HepG2 (cell line): Measurements from ENCODE around the gene ADAMTS12. TPM values are rescaled to one million over a fixed set of nuclear protein-coding genes. Genes with fewer than 3 reads are reported as not detected.
A peak's percentile ranks its signal among the peaks of the same experiment; 100 is the strongest.

Source experiments
- DMAP1 ChIP-seq: IDR thresholded peaks from 2 replicates; pipeline ENCODE4 v1.6.1; 2016
- HOXA3 ChIP-seq: sonication (generic); formaldehyde crosslinking; IDR thresholded peaks from 2 replicates; pipeline ENCODE4 v1.5.0; 2020; ENCODE audit warnings: missing genetic modification reagents
- NKX3-1 ChIP-seq: sonication (generic); formaldehyde crosslinking; IDR thresholded peaks from 2 replicates; pipeline ENCODE4 v1.5.0; 2020; ENCODE audit warnings: missing genetic modification reagents
- PPARG ChIP-seq: conservative IDR thresholded peaks from 2 replicates; pipeline ENCODE4 v1.6.1; 2016; ENCODE audit warnings: missing biosample characterization, missing genetic modification reagents
- REPIN1 ChIP-seq: sonication (generic); formaldehyde crosslinking; IDR thresholded peaks from 2 replicates; pipeline ENCODE4 v1.8.0; 2022; ENCODE audit warnings: missing genetic modification reagents, low read depth, mild to moderate bottlenecking, borderline replicate concordance
- SOX5 ChIP-seq: IDR thresholded peaks from 2 replicates; pipeline ENCODE4 v1.6.1; 2016; ENCODE audit warnings: borderline replicate concordance
- TBL1XR1 ChIP-seq: fragments of 150-350 bp; IDR thresholded peaks from 2 replicates; pipeline ENCODE4 v1.6.1; 2014; ENCODE audit warnings: borderline replicate concordance, low read length; ENCODE audit not compliant: partially characterized antibody
- TBX2 ChIP-seq: sonication (generic); formaldehyde crosslinking; IDR thresholded peaks from 2 replicates; pipeline ENCODE4 v1.5.0; 2020; ENCODE audit warnings: missing genetic modification reagents, mild to moderate bottlenecking, borderline replicate concordance
- TEAD3 ChIP-seq: optimal IDR thresholded peaks from 2 replicates; pipeline ENCODE3; 2016; ENCODE audit warnings: borderline replicate concordance
- ZNF282 ChIP-seq: fragments of 450-650 bp; IDR thresholded peaks from 2 replicates; pipeline ENCODE4 v1.6.1; 2018; ENCODE audit not compliant: partially characterized antibody
- ZNF333 ChIP-seq: sonication (generic); formaldehyde crosslinking; IDR thresholded peaks from 2 replicates; pipeline ENCODE4 v1.4.0; 2020; ENCODE audit warnings: mild to moderate bottlenecking, missing genetic modification reagents, borderline replicate concordance
- ZNF350 ChIP-seq: sonication (generic); formaldehyde crosslinking; IDR thresholded peaks from 2 replicates; pipeline ENCODE4 v1.4.0; 2020; ENCODE audit warnings: mild to moderate bottlenecking, low read depth, missing genetic modification reagents, borderline replicate concordance
- ZNF549 ChIP-seq: sonication (generic); formaldehyde crosslinking; IDR thresholded peaks from 2 replicates; pipeline ENCODE4 v1.5.0; 2020; ENCODE audit warnings: missing genetic modification reagents
- ZNF558 ChIP-seq: sonication (generic); formaldehyde crosslinking; IDR thresholded peaks from 2 replicates; pipeline ENCODE4 v1.9.0; 2022; ENCODE audit warnings: mild to moderate bottlenecking, missing genetic modification reagents, borderline replicate concordance
- ZNF775 ChIP-seq: sonication (generic); formaldehyde crosslinking; IDR thresholded peaks from 2 replicates; pipeline ENCODE4 v1.4.0; 2020; ENCODE audit warnings: missing genetic modification reagents, mild to moderate bottlenecking, moderate library complexity, borderline replicate concordance
- ZNF782 ChIP-seq: sonication (generic); formaldehyde crosslinking; IDR thresholded peaks from 2 replicates; pipeline ENCODE4 v1.4.0; 2020; ENCODE audit warnings: missing genetic modification reagents, mild to moderate bottlenecking, borderline replicate concordance
- ZNF879 ChIP-seq: sonication (generic); formaldehyde crosslinking; IDR thresholded peaks from 2 replicates; pipeline ENCODE4 v1.8.1; 2023; ENCODE audit warnings: missing genetic modification reagents
- polyA plus RNA-seq, 8 experiments: library from polyadenylated mRNA; depleted of rRNA in 3 of 8; stranded (reverse) in 7 of 8; unstranded in 1 of 8; fragments of >200 nt; fragmentation: Illumina TruSeq in 4 of 8; extraction: Trizol in 4 of 8; gene quantifications; 2 replicates each; pipeline versions ENCODE4 v1.2.1 to v1.2.3, GENCODE V29; 2011 to 2016; ENCODE audit warnings: low read depth in 4 of 8, missing spikeins in 1 of 8, mixed read lengths in 1 of 8; ENCODE audit not compliant: insufficient read depth in 1 of 8
- total RNA-seq, 5 experiments: library from RNA; depleted of rRNA; stranded (reverse); fragments of >200 nt; fragmentation: Illumina TruSeq; extraction: Trizol; gene quantifications; 2 replicates each; pipeline ENCODE4 v1.2.3, GENCODE V29; 2016; ENCODE audit warnings: low read depth in 1 of 5
- TF ChIP-seq, protein P1 (sequence below): sonication (generic); formaldehyde crosslinking; IDR thresholded peaks from 2 replicates; pipeline ENCODE4 v1.8.1; 2023; ENCODE audit warnings: mild to moderate bottlenecking, missing genetic modification reagents
- TF ChIP-seq, protein P2 (sequence below): sonication (generic); formaldehyde crosslinking; IDR thresholded peaks from 2 replicates; pipeline ENCODE4 v1.9.0; 2022; ENCODE audit warnings: missing genetic modification reagents, mild to moderate bottlenecking, borderline replicate concordance
- TF ChIP-seq, protein P3 (sequence below): sonication (generic); formaldehyde crosslinking; IDR thresholded peaks from 2 replicates; pipeline ENCODE4 v1.5.0; 2020; ENCODE audit warnings: missing genetic modification reagents
- TF ChIP-seq, protein P4 (sequence below): sonication (generic); formaldehyde crosslinking; IDR thresholded peaks from 2 replicates; pipeline ENCODE4 v1.5.0; 2020; ENCODE audit warnings: mild to moderate bottlenecking, missing genetic modification reagents

The ADAMTS12 gene
- total and polyA plus RNA-seq, 2 of the 13 experiments (the other 11 are each of a cell fraction or from before 2014, with no cell fraction given): 0.03 TPM; not detected in 1

DNA sequence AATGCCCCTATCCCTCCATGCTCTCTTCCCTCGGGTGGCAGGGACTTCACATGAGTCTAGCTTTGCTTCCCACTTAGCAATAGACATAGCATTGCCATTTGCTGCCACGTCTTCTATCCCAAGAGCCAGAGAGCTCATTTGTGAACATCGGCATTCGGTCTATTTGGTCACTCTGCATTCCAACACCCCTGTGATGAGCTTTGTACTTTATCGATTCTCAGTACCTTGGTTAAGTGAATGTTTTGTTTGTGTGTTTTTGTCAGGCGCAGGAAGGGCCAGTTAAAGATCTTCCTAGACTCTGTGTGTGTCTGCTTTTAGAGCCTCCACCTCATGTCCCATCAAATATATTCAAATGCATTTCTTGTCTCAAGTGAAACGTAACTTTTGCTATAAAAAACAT lies 309.4 kb downstream of the ADAMTS12 start (continued):
- TF ChIP-seq, protein P1, sequence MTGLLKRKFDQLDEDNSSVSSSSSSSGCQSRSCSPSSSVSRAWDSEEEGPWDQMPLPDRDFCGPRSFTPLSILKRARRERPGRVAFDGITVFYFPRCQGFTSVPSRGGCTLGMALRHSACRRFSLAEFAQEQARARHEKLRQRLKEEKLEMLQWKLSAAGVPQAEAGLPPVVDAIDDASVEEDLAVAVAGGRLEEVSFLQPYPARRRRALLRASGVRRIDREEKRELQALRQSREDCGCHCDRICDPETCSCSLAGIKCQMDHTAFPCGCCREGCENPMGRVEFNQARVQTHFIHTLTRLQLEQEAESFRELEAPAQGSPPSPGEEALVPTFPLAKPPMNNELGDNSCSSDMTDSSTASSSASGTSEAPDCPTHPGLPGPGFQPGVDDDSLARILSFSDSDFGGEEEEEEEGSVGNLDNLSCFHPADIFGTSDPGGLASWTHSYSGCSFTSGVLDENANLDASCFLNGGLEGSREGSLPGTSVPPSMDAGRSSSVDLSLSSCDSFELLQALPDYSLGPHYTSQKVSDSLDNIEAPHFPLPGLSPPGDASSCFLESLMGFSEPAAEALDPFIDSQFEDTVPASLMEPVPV (CRISPR knock-in tag): no peak
- TF ChIP-seq NKX3-1 (CRISPR knock-in tag): no peak
- TF ChIP-seq ZNF549 (CRISPR knock-in tag): no peak
- TF ChIP-seq TBL1XR1: peak; percentile 23
- TF ChIP-seq ZNF350 (CRISPR knock-in tag): no peak
- TF ChIP-seq ZNF775 (CRISPR knock-in tag): no peak
- peak; percentile 98 for TF ChIP-seq TEAD3
- TF ChIP-seq ZNF879: no peak
- TF ChIP-seq PPARG (CRISPR knock-in tag): peak; percentile 29; the same call in 1 of the 2 replicates
- TF ChIP-seq, protein P2, sequence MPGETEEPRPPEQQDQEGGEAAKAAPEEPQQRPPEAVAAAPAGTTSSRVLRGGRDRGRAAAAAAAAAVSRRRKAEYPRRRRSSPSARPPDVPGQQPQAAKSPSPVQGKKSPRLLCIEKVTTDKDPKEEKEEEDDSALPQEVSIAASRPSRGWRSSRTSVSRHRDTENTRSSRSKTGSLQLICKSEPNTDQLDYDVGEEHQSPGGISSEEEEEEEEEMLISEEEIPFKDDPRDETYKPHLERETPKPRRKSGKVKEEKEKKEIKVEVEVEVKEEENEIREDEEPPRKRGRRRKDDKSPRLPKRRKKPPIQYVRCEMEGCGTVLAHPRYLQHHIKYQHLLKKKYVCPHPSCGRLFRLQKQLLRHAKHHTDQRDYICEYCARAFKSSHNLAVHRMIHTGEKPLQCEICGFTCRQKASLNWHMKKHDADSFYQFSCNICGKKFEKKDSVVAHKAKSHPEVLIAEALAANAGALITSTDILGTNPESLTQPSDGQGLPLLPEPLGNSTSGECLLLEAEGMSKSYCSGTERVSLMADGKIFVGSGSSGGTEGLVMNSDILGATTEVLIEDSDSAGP (CRISPR knock-in tag): no peak
- TF ChIP-seq, protein P3, sequence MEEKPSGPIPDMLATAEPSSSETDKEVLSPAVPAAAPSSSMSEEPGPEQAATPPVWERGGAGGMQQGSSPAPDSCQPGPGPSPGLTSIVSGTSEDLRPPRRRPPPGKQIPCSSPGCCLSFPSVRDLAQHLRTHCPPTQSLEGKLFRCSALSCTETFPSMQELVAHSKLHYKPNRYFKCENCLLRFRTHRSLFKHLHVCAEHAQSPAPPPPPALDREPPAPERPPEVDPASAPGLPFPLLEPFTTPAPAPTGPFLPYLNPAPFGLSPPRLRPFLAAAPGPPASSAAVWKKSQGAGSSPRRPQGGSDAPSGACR (CRISPR knock-in tag): no peak
- TF ChIP-seq REPIN1 (CRISPR knock-in tag): 0 out of 2 replicates have a peak, but pooled peaks have one; percentile 45
- TF ChIP-seq ZNF333 (CRISPR knock-in tag): no peak
- TF ChIP-seq HOXA3 (CRISPR knock-in tag): no peak
- no peak for TF ChIP-seq ZNF782 (CRISPR knock-in tag)
- peak; percentile 85 for TF ChIP-seq SOX5 (CRISPR knock-in tag)
- TF ChIP-seq ZNF282: no peak
- TF ChIP-seq DMAP1 (CRISPR knock-in tag): 0 out of 2 replicates have a peak, but pooled peaks have one; percentile 46
- TF ChIP-seq ZNF558: no peak
- TF ChIP-seq, protein P4, sequence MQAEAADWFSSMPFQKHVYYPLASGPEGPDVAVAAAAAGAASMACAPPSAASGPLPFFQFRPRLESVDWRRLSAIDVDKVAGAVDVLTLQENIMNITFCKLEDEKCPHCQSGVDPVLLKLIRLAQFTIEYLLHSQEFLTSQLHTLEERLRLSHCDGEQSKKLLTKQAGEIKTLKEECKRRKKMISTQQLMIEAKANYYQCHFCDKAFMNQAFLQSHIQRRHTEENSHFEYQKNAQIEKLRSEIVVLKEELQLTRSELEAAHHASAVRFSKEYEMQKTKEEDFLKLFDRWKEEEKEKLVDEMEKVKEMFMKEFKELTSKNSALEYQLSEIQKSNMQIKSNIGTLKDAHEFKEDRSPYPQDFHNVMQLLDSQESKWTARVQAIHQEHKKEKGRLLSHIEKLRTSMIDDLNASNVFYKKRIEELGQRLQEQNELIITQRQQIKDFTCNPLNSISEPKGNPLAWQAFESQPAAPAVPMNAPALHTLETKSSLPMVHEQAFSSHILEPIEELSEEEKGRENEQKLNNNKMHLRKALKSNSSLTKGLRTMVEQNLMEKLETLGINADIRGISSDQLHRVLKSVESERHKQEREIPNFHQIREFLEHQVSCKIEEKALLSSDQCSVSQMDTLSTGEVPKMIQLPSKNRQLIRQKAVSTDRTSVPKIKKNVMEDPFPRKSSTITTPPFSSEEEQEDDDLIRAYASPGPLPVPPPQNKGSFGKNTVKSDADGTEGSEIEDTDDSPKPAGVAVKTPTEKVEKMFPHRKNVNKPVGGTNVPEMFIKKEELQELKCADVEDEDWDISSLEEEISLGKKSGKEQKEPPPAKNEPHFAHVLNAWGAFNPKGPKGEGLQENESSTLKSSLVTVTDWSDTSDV (CRISPR knock-in tag): no peak
- peak; percentile 89 for TF ChIP-seq TBX2 (CRISPR knock-in tag)
